ENCODE measurements around the gene FALEC. TPM values are rescaled to one million over a fixed set of nuclear protein-coding genes. Genes with fewer than 3 reads are reported as not detected.

FALEC gene
- total and polyA plus RNA-seq, 2 donors from 2014 or later: not detected

GRCh38 chr1:150511985-150512660, 3.4 kb upstream of the FALEC start:
- peak in 1 of 5 donors; percentile 37 for DNase-seq
- no peaks in the 10 kb centered on the region for H3K9me3 ChIP-seq (ENCODE audit: control insufficient read depth in 2 of 3, insufficient read depth in 1 of 3, low read length in 3 of 3)
- peaks cover 2 to 4% (median 3%) of the 10 kb centered on the region in 3 donors for H3K4me1 ChIP-seq (ENCODE audit: control insufficient read depth in 2 of 3, insufficient read depth in 2 of 3, low read depth in 1 of 3, low read length in 3 of 3)
- intact Hi-C loops (cut with DNase I): no loop called here
- no peaks in the 10 kb centered on the region for H3K36me3 ChIP-seq (ENCODE audit: control insufficient read depth in 2 of 3, insufficient read depth in 3 of 3, low read length in 3 of 3)
- no peak overlapping the region for H3K9ac ChIP-seq (ENCODE audit: low read length in 3 of 3)
- H3K4me3 ChIP-seq (ENCODE audit: low read length in 3 of 3): no peak overlapping the region
- no peaks in the 10 kb centered on the region for H3K27me3 ChIP-seq (ENCODE audit: control insufficient read depth, insufficient read depth, low read length)
- no peak overlapping the region for H3K27ac ChIP-seq (ENCODE audit: low read depth in 2 of 2, low read length in 2 of 2)
- TF ChIP-seq CTCF (IDR thresholded peaks at IDR 0.05; ENCODE audit: borderline replicate concordance, extremely low read depth, insufficient read depth): no peak
- FAIRE-seq: no peak

GRCh38 chr1:150512846-150513245, 2.7 kb upstream of the FALEC start:
- H3K4me3 ChIP-seq (ENCODE audit: low read length in 3 of 3): no peak overlapping the region
- no peaks in the 10 kb centered on the region for H3K9me3 ChIP-seq (ENCODE audit: control insufficient read depth in 2 of 3, insufficient read depth in 1 of 3, low read length in 3 of 3)
- no peak overlapping the region for H3K9ac ChIP-seq (ENCODE audit: low read length in 3 of 3)
- H3K27ac ChIP-seq (ENCODE audit: low read depth in 2 of 2, low read length in 2 of 2): no peak overlapping the region
- intact Hi-C loops (cut with DNase I): no loop called here
- TF ChIP-seq CTCF (IDR thresholded peaks at IDR 0.05; ENCODE audit: borderline replicate concordance, extremely low read depth, insufficient read depth): no peak
- H3K36me3 ChIP-seq (ENCODE audit: control insufficient read depth in 2 of 3, insufficient read depth in 3 of 3, low read length in 3 of 3): no peaks in the 10 kb centered on the region
- peaks cover 2 to 4% (median 3%) of the 10 kb centered on the region in 3 donors for H3K4me1 ChIP-seq (ENCODE audit: control insufficient read depth in 2 of 3, insufficient read depth in 2 of 3, low read depth in 1 of 3, low read length in 3 of 3)
- no peaks in the 10 kb centered on the region for H3K27me3 ChIP-seq (ENCODE audit: control insufficient read depth, insufficient read depth, low read length)
- DNase-seq (peak in 2 of 5 donors; percentile 5 to 21), FAIRE-seq (no peak)

- Histone ChIP-seq H3K27me3 (ENCODE audit: control insufficient read depth, insufficient read depth, low read length) (no peaks in the 10 kb centered on the region), H3K9ac (ENCODE audit: low read length in 3 of 3) (no peak overlapping the region), H3K9me3 (ENCODE audit: control insufficient read depth in 2 of 3, insufficient read depth in 1 of 3, low read length in 3 of 3) (no peaks in the 10 kb centered on the region), H3K27ac (ENCODE audit: low read depth in 2 of 2, low read length in 2 of 2) (no peak overlapping the region), H3K4me3 (ENCODE audit: low read length in 3 of 3) (no peak overlapping the region), H3K4me1 (ENCODE audit: control insufficient read depth in 2 of 3, insufficient read depth in 2 of 3, low read depth in 1 of 3, low read length in 3 of 3) (peaks cover 2 to 4% (median 3%) of the 10 kb centered on the region in 3 donors), H3K36me3 (ENCODE audit: control insufficient read depth in 2 of 3, insufficient read depth in 3 of 3, low read length in 3 of 3) (no peaks in the 10 kb centered on the region)
- peak in 3 of 5 donors; percentile 32 to 59 (median 36) for DNase-seq
- intact Hi-C loops (cut with DNase I): no loop called here
- TF ChIP-seq CTCF (IDR thresholded peaks at IDR 0.05; ENCODE audit: borderline replicate concordance, extremely low read depth, insufficient read depth): no peak
- FAIRE-seq: no peak
These were observed 2.2 kb upstream of the FALEC start for GRCh38 chr1:150513351-150513791.

Data from kidney (tissue), 14 donors.